Neural cell (in vitro differentiated cells): Measurements from ENCODE around the gene PHF21B.

Experiments used
- CTCF ChIP-seq: fragments of 450-650 bp; IDR thresholded peaks from 2 replicates; pipeline ENCODE4 v1.5.1; 2014; ENCODE audit warnings: antibody characterized with exemption, mild to moderate bottlenecking, moderate library complexity; ENCODE audit not compliant: poor library complexity, severe bottlenecking
- EP300 ChIP-seq: fragments of 450-650 bp; conservative IDR thresholded peaks from 2 replicates; pipeline ENCODE4 v1.6.1; 2014; ENCODE audit warnings: antibody characterized with exemption, mild to moderate bottlenecking, moderate library complexity; ENCODE audit not compliant: poor library complexity, severe bottlenecking
- EZH2 ChIP-seq: fragments of 200-600, 300-800 bp; shearing (Covaris generic), sonication (generic); IDR thresholded peaks from 2 replicates; pipeline ENCODE4 v1.6.1; 2014; ENCODE audit warnings: antibody characterized with exemption, low read length, borderline replicate concordance, mild to moderate bottlenecking; ENCODE audit not compliant: insufficient read depth, poor library complexity, severe bottlenecking
- POLR2AphosphoS5 ChIP-seq: IDR thresholded peaks from 2 replicates; pipeline ENCODE4 v1.6.1; 2012
- RAD21 ChIP-seq: fragments of 450-650 bp; conservative IDR thresholded peaks from 2 replicates; pipeline ENCODE4 v1.6.1; 2014; ENCODE audit warnings: antibody characterized with exemption, mild to moderate bottlenecking, moderate library complexity
- TAF1 ChIP-seq: IDR thresholded peaks from 2 replicates; pipeline ENCODE4 v1.6.1; 2012; ENCODE audit warnings: low read depth
- TF ChIP-seq, protein P1 (sequence below): IDR thresholded peaks from 2 replicates; pipeline ENCODE4 v1.6.1; 2012; ENCODE audit warnings: borderline replicate concordance

GRCh38 chr22:44879301-44879680 lies 130.5 kb downstream of the PHF21B start:
- TF ChIP-seq CTCF, result no peak
- no peak for TF ChIP-seq EP300
- TF ChIP-seq, protein P1, sequence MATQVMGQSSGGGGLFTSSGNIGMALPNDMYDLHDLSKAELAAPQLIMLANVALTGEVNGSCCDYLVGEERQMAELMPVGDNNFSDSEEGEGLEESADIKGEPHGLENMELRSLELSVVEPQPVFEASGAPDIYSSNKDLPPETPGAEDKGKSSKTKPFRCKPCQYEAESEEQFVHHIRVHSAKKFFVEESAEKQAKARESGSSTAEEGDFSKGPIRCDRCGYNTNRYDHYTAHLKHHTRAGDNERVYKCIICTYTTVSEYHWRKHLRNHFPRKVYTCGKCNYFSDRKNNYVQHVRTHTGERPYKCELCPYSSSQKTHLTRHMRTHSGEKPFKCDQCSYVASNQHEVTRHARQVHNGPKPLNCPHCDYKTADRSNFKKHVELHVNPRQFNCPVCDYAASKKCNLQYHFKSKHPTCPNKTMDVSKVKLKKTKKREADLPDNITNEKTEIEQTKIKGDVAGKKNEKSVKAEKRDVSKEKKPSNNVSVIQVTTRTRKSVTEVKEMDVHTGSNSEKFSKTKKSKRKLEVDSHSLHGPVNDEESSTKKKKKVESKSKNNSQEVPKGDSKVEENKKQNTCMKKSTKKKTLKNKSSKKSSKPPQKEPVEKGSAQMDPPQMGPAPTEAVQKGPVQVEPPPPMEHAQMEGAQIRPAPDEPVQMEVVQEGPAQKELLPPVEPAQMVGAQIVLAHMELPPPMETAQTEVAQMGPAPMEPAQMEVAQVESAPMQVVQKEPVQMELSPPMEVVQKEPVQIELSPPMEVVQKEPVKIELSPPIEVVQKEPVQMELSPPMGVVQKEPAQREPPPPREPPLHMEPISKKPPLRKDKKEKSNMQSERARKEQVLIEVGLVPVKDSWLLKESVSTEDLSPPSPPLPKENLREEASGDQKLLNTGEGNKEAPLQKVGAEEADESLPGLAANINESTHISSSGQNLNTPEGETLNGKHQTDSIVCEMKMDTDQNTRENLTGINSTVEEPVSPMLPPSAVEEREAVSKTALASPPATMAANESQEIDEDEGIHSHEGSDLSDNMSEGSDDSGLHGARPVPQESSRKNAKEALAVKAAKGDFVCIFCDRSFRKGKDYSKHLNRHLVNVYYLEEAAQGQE, result no peak
- no peak for TF ChIP-seq RAD21
- TF ChIP-seq EZH2, result no peak
- no peak for TF ChIP-seq TAF1
- no peak for TF ChIP-seq POLR2AphosphoS5
